ENCODE data around the gene TPSB2.

TPSB2 gene

DNA sequence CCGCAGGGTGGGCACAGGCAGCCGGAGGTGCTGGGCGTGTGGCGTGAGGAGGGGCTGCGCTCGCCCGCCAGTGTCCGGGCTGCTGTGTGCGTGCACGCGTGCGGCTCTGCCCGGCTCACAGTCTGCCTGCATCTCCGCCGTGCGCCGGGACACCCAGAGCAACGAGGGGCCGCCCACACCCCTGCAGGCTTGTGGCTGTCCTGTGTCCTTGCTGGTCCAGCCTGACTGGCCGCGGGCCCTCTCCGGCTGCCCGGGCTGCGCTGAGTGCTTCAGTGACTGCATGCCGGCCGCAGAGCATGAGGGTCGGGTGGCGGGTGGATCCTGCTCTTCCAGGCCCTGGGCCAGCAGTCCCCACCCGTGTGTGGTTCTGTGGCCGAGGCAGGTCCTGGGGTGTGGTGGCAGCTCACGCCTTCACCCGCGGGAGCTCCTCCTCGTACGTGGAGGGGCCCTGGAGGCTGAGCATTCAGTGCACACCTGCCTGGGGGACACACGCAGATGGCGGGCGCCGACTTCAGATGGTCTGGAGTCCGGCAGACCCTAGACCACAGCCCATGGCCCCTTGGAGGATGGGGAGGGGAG, 17.3 kb downstream of the TPSB2 start:
- no peaks in the 10 kb centered on the region; the same call in 1 of the 2 replicates for H4K20me1 ChIP-seq (ENCODE audit: insufficient read depth, low read length)
- H3K27me3 ChIP-seq (ENCODE audit: insufficient read depth, low read length, poor library complexity), result no peaks in the 10 kb centered on the region
- DNase-seq (no peak), ATAC-seq (ENCODE audit: insufficient read depth, low read depth) (no peak)
- no peak overlapping the region for H3K27ac ChIP-seq (ENCODE audit: low read length)
- H3K79me2 ChIP-seq (ENCODE audit: insufficient read depth, low read length), result no peaks in the 10 kb centered on the region
- H3K4me2 ChIP-seq (ENCODE audit: insufficient read depth, low read length), result no peak overlapping the region
- H3K4me3 ChIP-seq (ENCODE audit: low read depth in 1 of 2, low read length in 2 of 2), result no peak overlapping the region
- H3K4me1 ChIP-seq (ENCODE audit: insufficient read depth, low read length), result no peaks in the 10 kb centered on the region
- H3K9ac ChIP-seq (ENCODE audit: low read depth, low read length), result no peak overlapping the region
- no peaks in the 10 kb centered on the region for H3K9me3 ChIP-seq (ENCODE audit: insufficient read depth, low read length, severe bottlenecking)
- no peak overlapping the region for H2AFZ ChIP-seq (ENCODE audit: low read depth, low read length)
- TF ChIP-seq EZH2 (IDR thresholded peaks at IDR 0.05; ENCODE audit: borderline replicate concordance, low read depth, low read length, severe bottlenecking), result no peak
- TF ChIP-seq, protein P1, sequence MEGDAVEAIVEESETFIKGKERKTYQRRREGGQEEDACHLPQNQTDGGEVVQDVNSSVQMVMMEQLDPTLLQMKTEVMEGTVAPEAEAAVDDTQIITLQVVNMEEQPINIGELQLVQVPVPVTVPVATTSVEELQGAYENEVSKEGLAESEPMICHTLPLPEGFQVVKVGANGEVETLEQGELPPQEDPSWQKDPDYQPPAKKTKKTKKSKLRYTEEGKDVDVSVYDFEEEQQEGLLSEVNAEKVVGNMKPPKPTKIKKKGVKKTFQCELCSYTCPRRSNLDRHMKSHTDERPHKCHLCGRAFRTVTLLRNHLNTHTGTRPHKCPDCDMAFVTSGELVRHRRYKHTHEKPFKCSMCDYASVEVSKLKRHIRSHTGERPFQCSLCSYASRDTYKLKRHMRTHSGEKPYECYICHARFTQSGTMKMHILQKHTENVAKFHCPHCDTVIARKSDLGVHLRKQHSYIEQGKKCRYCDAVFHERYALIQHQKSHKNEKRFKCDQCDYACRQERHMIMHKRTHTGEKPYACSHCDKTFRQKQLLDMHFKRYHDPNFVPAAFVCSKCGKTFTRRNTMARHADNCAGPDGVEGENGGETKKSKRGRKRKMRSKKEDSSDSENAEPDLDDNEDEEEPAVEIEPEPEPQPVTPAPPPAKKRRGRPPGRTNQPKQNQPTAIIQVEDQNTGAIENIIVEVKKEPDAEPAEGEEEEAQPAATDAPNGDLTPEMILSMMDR (IDR thresholded peaks at IDR 0.05; ENCODE audit: borderline replicate concordance, extremely low read depth, low read length, poor library complexity, severe bottlenecking), result no peak
- no peaks in the 10 kb centered on the region for H3K36me3 ChIP-seq (ENCODE audit: insufficient read depth, low read length)

DNA sequence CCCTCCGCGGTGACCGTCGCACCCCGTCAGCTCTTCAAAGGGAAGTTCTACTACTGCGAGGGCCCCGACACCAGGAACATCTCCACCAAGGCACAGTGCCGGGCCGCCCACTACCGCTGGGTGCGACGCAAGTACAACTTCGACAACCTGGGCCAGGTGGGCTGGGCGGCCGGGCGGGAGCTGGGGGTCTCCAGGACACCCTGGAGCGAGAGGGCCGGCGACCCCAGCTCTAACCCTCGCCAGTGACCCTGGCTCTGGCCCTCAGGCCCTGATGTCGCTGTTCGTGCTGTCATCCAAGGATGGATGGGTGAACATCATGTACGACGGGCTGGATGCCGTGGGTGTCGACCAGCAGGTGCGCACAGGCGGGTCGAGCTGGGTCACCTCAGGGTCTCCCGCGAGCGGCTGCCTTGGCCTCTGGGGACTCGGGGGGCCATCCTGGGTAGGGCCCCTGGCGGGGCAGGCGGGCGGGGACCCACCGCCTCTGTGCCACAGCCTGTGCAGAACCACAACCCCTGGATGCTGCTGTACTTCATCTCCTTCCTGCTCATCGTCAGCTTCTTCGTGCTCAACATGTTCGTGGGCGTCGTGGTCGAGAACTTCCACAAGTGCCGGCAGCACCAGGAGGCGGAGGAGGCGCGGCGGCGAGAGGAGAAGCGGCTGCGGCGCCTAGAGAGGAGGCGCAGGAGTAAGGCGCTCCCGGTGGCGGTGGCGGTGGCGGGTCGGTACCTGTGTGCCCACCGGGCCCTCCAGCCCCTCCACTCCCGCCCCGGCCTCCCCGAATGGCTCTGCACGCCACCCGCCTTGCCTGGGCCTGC, 18.3 kb downstream of the TPSB2 start:
- Histone ChIP-seq H3K36me3 (ENCODE audit: insufficient read depth, low read length) (no peaks in the 10 kb centered on the region), H3K4me3 (ENCODE audit: low read depth in 1 of 2, low read length in 2 of 2) (no peak overlapping the region), H3K4me2 (ENCODE audit: insufficient read depth, low read length) (no peak overlapping the region), H3K27me3 (ENCODE audit: insufficient read depth, low read length, poor library complexity) (no peaks in the 10 kb centered on the region), H4K20me1 (ENCODE audit: insufficient read depth, low read length) (no peaks in the 10 kb centered on the region; the same call in 1 of the 2 replicates), H3K27ac (ENCODE audit: low read length) (no peak overlapping the region), H2AFZ (ENCODE audit: low read depth, low read length) (no peak overlapping the region), H3K9ac (ENCODE audit: low read depth, low read length) (no peak overlapping the region), H3K4me1 (ENCODE audit: insufficient read depth, low read length) (no peaks in the 10 kb centered on the region), H3K79me2 (ENCODE audit: insufficient read depth, low read length) (no peaks in the 10 kb centered on the region), H3K9me3 (ENCODE audit: insufficient read depth, low read length, severe bottlenecking) (no peaks in the 10 kb centered on the region)
- TF ChIP-seq, protein P1 (IDR thresholded peaks at IDR 0.05; ENCODE audit: borderline replicate concordance, extremely low read depth, low read length, poor library complexity, severe bottlenecking), result no peak
- TF ChIP-seq EZH2 (IDR thresholded peaks at IDR 0.05; ENCODE audit: borderline replicate concordance, low read depth, low read length, severe bottlenecking), result no peak
- no peak for ATAC-seq (ENCODE audit: insufficient read depth, low read depth)
- DNase-seq, result no peak

DNA sequence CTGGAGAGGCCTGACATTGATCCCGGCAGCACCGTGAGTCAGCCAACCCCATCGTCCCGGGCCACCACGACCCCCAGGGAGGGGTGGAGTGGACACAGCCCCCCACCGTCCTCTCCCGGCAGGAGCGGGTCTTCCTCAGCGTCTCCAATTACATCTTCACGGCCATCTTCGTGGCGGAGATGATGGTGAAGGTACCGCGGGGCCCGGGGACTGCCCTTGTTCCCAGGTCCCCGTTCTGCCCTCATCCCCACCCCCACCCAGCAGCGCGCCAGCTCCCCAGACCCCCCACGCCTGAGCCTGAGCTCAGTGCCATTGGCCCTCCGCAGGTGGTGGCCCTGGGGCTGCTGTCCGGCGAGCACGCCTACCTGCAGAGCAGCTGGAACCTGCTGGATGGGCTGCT, 19.5 kb downstream of the TPSB2 start:
- Histone ChIP-seq H3K4me3 (ENCODE audit: low read depth in 1 of 2, low read length in 2 of 2) (no peak overlapping the region), H4K20me1 (ENCODE audit: insufficient read depth, low read length) (no peaks in the 10 kb centered on the region; the same call in 1 of the 2 replicates)

More for the DNA sequence above, 19.5 kb downstream of the TPSB2 start:
- DNase-seq (no peak), ATAC-seq (ENCODE audit: insufficient read depth, low read depth) (no peak)
- Histone ChIP-seq H3K79me2 (ENCODE audit: insufficient read depth, low read length) (no peaks in the 10 kb centered on the region), H3K4me2 (ENCODE audit: insufficient read depth, low read length) (no peak overlapping the region), H3K9me3 (ENCODE audit: insufficient read depth, low read length, severe bottlenecking) (no peaks in the 10 kb centered on the region), H3K27me3 (ENCODE audit: insufficient read depth, low read length, poor library complexity) (no peaks in the 10 kb centered on the region), H3K4me1 (ENCODE audit: insufficient read depth, low read length) (no peaks in the 10 kb centered on the region), H3K27ac (ENCODE audit: low read length) (no peak overlapping the region), H3K9ac (ENCODE audit: low read depth, low read length) (no peak overlapping the region), H2AFZ (ENCODE audit: low read depth, low read length) (no peak overlapping the region), H3K36me3 (ENCODE audit: insufficient read depth, low read length) (no peaks in the 10 kb centered on the region)
- no peak for TF ChIP-seq EZH2 (IDR thresholded peaks at IDR 0.05; ENCODE audit: borderline replicate concordance, low read depth, low read length, severe bottlenecking)
- TF ChIP-seq, protein P1 (IDR thresholded peaks at IDR 0.05; ENCODE audit: borderline replicate concordance, extremely low read depth, low read length, poor library complexity, severe bottlenecking), result no peak
